ENCODE data around the gene PDIA6.
A peak's percentile ranks its signal among the peaks of the same experiment; 100 is the strongest.

The PDIA6 gene, protein sequence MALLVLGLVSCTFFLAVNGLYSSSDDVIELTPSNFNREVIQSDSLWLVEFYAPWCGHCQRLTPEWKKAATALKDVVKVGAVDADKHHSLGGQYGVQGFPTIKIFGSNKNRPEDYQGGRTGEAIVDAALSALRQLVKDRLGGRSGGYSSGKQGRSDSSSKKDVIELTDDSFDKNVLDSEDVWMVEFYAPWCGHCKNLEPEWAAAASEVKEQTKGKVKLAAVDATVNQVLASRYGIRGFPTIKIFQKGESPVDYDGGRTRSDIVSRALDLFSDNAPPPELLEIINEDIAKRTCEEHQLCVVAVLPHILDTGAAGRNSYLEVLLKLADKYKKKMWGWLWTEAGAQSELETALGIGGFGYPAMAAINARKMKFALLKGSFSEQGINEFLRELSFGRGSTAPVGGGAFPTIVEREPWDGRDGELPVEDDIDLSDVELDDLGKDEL

DNA sequence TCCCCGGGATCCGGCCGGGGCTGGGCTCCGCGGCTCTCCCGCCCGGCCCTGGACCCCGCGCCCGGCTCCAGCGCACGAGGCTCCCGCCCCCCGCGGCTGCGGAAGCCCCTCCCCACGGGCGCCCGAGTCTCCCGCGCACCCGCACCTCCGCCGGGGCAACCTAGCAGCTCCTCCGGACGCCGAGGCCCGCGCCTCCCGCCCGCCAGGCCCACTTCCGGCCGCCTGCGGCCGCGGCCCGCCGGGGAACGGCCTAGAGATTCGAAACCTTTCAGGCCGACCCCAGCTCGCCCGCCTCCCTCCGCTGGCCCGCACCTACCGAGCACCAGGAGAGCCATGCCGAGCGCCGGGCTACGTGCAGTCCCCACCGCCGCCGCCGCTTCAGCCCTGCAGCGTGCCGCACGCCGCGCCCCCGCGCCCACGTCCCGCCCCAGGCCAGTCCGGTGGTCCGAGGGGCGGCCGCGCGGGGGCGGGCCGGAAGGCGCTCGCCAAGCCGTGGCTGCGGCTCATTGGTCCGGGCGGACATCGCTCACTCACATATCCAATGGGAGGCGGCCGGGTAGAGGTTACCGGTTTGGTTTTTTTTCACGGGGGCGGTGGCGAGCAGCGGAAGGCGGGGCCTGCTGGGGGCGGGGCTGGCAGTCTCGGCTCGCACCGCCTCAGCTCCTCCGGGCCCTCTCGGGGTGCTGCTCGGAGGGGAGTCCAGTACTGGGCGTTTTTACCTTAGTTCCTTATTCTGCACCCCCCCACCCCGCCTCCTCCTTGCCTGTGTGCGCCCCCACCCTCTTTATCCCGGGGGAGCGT, at the start of gene PDIA6:
PDIA6 (minus strand) TSS at position 424 of the 801 bp plus-strand sequence; CDS start at position 335, 89 bp downstream.
- peak; percentile 86 to 90 for DNase-seq (ENCODE audit: low read depth in 1 of 2, low spot score in 1 of 2)

DNA sequence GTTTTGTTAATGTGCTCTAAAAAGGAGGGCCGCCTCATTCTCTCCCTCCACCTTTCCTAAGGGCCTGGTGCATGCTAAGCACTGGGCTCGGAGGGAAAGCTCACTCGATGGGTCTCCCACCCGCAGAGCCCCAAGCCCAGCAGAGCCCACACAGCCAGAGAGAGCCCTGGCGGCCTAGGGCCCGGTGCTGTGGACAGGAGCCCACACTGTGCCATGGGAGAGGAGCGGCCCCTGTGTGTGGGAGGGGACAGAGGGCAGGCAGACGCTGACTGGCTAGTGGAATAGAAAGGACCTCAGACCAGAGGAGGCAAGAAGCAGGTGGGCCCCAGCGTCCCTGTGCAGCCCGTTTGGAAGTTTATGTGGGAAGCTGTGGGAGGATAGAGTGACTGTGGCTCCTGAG, 49.7 kb upstream of the PDIA6 start:
- no peak for DNase-seq (ENCODE audit: low read depth in 1 of 2, low spot score in 1 of 2)

DNA sequence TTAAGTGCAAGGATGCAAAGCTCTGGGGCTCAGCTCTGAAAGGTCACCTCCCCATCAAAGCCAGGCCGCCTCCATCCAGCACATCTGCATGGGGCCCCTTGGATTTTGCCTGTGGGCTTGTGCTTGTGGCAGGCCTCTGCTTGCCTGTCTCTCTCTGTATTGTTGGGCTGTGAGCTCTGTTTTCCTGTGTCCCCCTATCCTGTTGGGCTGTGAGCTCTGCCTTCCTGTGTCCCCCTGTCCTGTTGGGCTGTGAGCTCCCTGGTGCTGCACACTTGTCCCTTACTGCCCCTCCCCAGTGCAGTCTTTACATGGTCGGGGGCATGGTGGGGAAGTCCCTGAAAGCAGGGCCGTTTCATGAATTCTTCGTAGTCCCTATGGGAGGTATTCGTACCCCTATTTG, 49.2 kb upstream of the PDIA6 start:
- DNase-seq (ENCODE audit: low read depth in 1 of 2, low spot score in 1 of 2) = no peak

DNA sequence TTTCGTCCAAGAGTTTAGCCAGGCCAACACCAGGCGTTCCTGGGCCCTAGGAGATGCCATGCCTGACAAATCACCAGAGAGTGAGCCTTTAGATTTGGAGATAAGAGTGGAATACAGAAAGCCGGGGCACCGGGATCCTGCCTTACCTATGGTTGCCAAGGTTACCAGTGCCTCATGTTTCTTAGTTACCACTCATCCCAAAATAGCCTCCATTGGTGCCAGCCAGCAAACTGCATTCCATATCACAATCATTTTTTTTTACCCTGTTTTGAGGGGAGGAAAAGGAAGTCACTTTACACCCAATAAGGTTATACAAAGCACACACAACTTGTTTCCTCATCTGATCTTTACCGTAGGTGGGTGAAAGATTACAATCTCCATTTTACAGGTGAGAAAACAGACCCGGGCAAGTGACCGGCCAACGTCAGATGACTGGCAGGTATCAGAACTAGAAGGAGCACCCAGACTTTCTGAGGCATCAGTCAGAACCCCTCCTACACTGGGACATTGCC, 48.3 kb upstream of the PDIA6 start:
- DNase-seq (ENCODE audit: low read depth in 1 of 2, low spot score in 1 of 2) = no peak

DNA sequence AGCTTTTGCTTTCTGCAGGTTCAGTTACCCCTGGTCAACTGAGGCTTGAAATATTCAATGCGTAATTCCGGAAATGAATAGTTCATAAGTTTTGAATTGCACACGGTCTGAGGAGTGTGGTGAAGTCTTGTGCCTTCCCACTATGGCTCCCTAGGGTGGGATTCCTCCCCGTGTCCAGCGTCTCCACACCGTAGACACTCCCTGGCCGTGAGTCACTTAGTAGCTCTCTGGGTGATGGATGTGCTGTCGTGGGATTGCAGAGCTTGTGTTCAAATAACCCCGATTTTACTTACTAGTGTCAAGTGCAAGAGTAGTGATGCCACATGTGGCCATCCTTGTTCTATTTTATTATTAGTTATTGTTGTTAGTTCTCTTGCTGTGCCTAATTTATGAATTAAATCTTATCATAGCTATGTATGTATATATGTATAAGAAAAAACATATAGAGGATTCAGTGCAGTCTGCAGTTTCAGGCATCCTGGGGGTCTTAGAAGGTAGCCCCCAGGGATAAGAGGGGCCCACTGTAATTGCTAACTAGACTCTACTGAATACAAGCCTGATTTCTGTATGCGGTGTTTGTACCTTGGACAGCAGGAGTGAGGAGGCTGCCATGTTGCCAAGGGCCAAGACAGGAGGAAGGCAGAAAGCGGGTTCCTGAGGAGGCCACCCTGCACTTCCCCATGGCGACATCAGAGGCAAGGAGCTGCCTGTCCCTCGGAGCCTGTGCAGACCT, 47.7 kb upstream of the PDIA6 start:
- DNase-seq (ENCODE audit: low read depth in 1 of 2, low spot score in 1 of 2) = no peak

DNA sequence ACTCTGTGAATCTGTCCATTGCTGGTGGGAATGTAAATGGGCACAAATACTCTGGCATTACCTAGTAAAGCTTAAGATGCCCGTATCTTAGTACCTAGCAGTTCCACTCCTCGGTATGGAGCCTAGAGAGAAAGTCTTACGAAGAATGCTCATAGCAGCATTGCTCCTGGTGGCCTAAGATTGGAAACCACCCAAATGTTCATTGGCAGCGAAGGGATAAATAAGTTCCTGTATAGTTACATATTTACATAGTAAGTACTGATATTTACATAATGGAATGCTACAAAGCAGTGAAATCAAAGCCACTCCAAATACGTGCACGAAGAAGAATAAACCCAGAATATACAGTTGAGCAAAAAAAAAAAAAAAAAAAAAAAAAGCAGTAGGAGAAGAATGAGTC, 46.7 kb upstream of the PDIA6 start:
- DNase-seq (ENCODE audit: low read depth in 1 of 2, low spot score in 1 of 2) = no peak

DNA sequence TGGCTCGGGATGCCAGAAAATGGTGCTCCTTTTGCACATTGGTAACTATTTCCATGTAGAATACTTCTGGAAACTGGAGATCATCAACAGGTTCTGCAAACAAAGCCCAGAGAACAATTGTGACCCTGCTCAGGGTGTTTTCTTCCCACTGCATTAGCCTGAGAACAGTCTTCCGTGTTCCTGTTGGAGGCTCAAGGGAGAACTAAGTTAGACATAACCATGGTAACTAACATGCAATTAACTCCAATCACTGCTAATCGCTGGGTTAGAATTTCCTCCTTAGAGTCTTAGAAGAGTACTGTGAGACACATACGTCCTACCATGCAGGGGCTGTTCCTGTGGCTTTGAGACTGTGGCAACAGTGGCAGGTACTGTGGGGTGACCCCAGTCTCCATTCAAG, 36.0 kb upstream of the PDIA6 start:
- DNase-seq (ENCODE audit: low read depth in 1 of 2, low spot score in 1 of 2) = no peak

DNA sequence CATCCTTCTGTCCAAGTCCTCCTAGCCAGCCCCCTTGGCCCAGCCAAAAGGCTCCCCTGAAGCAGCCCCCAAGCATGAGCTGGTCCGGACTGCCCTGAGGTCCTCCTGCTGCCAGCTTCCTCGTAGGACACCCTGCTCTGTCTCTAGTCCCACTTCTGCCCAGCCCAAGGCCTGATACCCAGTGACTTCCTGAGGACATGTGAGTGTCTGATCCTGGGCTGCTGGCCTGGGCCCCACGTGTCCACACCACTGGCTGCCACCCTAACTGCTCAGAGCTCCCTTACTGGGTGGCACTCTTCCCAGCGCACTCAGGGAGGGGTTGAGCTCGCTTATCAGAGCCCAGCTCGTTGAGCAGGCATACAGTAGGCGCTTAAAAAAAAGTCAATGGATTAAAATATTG, 34.4 kb upstream of the PDIA6 start:
- no peak for DNase-seq (ENCODE audit: low read depth in 1 of 2, low spot score in 1 of 2)

DNA sequence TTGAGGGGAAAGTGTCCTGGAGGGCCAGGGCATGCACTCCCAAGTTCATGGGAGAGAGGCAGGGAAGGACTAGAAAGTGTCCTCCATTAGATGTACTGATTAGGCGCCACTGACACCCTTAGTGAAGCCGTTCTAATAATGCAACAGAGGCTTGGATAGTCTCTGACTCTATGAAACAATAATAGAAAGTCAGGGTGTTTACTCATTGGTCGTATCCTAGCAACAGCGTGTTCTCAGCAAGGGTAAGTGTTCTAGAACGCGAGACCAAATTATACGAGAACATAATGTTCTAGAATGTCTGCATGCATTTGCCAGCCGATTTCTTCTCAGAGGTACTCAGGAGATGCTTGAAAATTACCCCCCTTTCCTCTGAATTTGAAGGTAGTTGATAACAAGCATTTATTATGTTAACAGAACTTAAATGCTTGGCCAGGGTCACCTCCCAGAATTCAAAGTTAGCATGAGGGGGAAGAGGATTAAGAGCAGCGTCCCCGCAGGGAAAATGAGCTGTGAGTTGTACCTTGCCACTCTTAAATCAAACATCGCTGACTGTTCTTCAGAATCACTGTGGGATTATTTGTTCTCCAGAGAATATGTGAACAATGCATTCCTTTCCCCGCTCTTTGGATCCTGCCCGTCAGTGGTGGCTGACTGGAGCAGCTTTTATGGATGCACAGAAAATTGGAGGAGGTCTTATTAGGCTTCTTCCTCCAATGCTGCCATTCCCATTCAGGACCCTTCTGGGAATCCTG, 33.7 kb upstream of the PDIA6 start:
- no peak for DNase-seq (ENCODE audit: low read depth in 1 of 2, low spot score in 1 of 2)

DNA sequence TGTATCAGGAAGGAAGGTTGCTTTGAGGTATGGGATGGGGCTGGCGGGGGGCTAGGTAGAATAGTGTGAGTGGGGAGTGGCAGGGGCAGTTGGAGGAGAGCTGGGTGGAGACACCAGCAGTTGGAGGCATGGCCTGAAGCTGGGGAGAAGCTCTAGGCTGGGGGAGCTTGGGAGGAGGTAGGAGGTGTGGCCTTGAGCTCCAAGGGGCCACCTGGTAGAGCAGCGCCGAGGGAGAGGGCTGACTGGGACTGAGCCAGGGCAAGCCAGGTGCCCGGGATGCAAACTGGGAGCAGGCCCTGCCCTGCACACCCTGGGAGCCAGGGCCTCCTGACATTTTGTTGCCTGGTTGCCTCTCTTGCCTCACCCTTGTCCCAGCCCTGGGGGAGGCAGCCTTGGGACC, 33.1 kb upstream of the PDIA6 start:
- DNase-seq (ENCODE audit: low read depth in 1 of 2, low spot score in 1 of 2) = no peak

DNA sequence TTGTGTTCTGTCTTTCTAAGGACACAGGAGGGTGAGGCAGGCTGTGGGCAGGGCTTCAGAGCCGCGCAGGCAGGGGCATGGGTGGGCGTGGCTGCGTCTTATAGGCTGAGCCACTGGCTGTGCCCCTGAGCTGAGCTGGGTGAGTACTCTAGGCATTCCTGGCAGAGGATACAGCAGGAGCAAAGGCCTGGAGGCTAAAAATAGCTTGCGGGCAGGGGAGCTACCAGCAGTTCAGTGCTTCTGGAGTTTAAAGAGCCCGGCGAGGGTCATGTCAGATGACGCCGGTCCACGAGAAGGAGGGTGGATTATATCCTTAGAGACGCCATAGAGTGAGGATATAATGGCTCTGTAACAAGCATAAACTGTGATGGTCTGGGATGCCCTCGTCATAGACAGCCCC, 31.5 kb upstream of the PDIA6 start:
- no peak for DNase-seq (ENCODE audit: low read depth in 1 of 2, low spot score in 1 of 2)

DNA sequence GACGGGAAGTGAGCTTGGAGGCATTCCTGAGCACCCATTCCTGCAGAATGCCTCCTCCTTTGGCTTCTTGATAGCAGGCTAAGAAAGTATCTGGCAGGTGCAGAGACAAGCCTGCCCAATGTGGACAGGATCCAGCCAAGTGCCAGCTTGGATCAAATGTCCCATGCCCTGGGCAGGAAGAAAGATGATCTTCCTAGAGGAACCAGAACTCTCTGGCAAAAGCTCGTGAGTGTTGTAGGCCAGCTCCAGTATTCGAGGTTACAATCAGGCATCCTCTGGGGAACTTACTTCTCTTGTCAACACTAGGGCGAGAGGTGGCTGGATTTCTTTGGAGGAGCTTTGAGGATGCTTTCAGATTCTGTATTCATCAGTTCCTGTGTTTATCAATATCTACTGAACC, 29.9 kb upstream of the PDIA6 start:
- DNase-seq (ENCODE audit: low read depth in 1 of 2, low spot score in 1 of 2) = no peak

DNA sequence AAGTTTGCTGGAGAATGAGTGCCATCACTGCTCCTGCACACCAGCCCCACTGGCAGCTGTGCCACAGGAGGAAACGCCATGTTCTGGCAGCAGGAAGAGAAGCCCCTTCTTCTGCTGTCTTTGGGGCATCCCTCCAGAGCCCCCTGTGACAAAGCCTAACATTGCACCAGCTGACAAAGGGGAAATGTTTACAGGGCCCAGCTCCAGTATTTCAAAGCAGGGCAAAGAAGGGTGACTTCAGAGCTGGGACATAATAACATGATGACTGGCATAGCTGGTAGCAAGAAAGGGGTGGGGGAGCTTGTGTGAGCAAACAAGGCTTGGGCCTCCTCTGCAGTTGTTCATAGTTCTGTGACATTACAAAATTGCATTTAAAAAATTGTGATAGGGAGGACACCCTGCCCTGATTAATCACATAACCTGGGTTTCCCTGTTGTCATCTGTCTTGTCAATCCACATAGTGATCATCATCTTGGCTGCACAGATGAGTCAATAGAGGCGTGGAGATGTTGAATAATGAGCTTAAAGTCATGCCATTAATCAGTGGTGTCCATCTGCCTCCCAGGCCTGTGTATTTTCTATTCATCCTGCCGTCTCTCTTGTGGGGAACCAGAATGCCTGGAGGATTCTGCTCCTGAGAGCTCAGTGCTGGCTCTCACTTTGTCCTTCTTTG, 29.1 kb upstream of the PDIA6 start:
- DNase-seq (ENCODE audit: low read depth in 1 of 2, low spot score in 1 of 2) = no peak

DNA sequence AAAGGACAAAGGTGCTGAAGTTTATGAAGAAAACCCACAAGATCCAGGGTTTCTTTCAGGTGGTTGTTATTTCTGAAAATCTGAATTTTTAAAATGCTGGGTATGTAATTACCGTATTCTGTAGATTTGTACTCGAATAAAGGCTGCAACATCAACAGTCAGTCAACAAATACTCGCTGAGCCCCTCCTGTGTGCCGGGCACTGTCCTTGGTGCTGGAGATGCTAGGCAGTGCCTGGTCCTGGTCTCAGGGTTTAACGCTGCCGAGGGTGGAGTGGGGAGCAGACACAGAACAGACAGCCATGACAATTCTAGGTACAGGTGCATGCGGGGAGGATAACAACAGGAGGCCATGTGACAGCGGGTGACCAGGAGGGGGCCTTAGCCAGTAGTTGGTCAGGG, 27.2 kb upstream of the PDIA6 start:
- no peak for DNase-seq (ENCODE audit: low read depth in 1 of 2, low spot score in 1 of 2)

DNA sequence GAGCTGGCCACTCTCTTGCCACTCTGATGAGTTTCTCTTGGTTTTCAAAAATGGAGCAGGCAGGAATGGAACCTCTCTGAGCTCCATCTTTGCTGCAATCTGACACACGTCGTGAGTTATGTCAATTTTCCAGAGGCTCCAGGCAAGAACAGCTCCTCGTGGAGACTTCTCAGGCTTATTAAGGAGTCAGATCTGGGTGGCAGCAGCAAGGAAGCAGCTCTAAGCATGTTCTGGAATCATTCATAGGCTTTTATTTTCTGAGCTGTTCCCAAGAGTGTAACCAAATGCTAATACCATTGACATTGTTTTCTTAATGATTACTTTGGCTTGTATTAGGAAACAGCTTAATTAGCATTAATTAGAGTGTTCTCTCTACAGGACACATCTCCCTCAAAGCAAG, 26.1 kb upstream of the PDIA6 start:
- DNase-seq (ENCODE audit: low read depth in 1 of 2, low spot score in 1 of 2) = no peak

DNA sequence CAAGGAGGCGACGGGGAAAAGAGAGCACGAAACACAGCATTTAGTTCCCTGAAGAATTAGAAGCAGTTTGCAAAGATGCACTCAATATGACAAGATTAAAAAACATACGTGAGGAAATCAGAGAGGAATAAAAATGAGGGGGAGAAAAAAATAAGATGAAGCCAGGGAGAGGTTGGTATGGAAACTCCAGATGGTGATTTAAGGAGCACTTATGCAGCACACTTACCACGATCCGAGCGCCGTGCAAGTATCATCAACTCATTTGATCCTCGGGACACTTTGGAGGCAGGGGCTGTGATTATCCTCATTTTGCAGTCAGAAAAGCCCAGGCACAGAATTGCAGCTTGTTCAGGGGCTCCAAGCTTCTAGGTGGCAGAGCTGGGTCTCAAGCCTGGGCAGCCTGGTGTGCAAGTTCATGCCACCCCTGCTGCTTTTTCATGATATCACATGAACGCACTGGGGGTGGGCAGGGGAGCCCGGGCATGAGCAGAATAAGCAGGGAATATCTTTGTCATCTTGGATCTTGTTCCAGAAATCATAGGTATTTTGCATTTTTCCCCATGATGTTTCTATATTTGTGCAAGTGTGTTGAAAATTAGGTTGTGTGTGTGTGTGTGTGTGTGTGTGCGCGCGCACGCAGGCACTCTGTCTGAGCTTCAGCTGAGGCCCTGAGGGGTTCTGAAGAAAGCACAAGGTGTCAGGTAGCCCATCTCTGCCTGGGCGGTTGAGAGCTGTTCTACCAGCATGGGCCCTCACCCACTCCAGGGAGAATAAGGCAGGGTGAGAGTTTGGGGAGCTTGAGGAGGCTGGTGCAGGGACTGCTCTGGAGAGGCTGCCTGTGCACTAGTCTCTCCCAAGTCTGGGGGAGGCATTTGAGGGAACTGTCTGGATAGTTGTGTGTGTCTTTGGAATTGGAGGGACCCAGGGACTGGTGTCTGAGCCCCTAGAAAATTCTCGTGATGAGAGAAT, 25.0 kb upstream of the PDIA6 start:
- no peak for DNase-seq (ENCODE audit: low read depth in 1 of 2, low spot score in 1 of 2)

DNA sequence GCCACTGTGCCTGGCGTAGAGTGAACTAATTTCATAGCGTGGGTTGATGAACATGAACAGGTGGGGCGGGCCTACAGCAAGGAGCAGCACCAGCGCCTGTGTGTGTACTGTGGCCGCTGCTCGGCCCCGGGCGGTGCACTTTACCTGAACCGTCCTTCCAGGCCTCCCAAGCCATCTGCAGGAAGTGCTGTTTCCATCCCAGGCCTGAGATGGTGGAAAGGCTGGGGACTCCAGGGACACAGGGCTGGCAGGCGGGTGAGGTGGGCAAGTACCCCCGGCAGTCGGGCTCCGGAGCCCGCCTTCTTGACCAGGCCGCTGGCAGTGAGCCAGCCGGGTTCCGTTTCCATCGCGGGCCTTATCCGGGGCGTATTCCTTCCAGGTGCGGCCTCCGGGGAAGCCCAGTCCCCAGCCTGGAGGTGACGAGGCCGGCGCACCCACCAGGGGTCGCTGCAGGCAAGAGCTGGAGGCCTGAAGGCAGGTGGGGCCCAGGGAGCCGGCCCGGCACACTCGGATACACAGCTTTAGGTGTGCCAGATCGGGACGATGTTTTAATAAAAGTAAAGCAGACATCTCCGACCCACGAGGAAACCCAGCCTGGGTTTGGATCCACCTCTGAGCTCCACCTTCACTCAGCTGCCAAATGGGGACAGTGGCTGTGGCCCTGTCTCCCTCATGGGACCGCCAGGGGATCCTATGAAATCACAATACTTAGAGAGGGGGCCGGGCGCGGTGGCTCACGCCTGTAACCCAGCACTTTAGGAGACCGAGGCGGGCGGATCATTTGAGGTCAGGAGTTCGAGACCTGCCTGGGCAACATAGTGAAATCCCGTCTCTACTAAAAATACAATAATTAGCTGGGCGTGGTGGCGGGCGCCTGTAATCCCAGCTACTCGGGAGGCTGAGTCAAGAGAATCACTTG, 22.7 kb upstream of the PDIA6 start:
- peak; percentile 55 to 59 for DNase-seq (ENCODE audit: low read depth in 1 of 2, low spot score in 1 of 2)

DNA sequence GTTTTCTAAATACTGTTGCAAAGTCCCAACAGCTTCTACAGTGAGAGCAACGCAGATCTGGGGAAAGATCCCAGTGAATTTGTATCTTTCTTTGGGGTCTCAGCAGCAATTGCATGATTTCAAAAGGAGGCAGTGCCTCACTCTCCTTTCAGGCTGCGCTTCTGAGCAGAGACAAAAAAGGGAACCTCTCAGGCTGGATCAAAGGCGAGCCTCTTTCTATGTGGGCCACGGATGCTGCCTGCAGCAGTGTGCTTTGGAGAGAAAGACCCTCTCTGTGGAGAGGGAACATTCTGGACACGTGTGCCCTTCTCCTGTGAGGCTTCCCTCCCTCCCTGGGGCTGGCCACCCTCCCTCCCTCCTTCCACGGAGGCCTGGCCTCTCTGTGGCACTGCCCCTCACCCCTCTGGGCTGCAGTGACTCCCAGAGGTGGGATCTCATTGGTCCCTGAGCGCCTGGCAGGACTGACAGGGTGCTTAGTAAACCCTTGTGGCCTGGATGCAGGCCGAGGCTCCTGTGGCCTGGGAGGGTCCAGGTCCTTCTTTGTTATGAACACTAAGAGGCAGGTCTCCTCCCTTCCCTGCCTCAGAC, 21.6 kb upstream of the PDIA6 start:
- DNase-seq (ENCODE audit: low read depth in 1 of 2, low spot score in 1 of 2) = no peak

Measured in activated T-helper 1 cell treated with anti-CD3 and anti-CD28 coated beads, Interleukin-2, amount 50 U/mL, for 16 hours (primary cell).